Astrocyte of the cerebellum (primary cell): ENCODE results near the gene ZNF536.
A peak's percentile ranks its signal among the peaks of the same experiment; 100 is the strongest.

ENCODE experiments used
- DNase-seq: peaks from one replicate; pipeline ENCODE4 v3.0.0-alpha.2; 2011; ENCODE audit warnings: low read depth
- H3K4me3 ChIP-seq: 2 replicates; pipeline ENCODE4 v1.5.1; 2011; ENCODE audit warnings: mild to moderate bottlenecking, low read depth, low read length, moderate library complexity
- in situ Hi-C: cut with HindIII; loops from 2 replicates; pipeline ENCODE4 v1.10.0; 2017; ENCODE audit warnings: low sequenced_read_pairs
- TF ChIP-seq, protein P1 (sequence below): IDR thresholded peaks from 2 replicates; pipeline ENCODE4 v1.5.1; 2012; ENCODE audit warnings: low read length, low read depth, moderate library complexity, mild to moderate bottlenecking; ENCODE audit errors: missing control alignments

Gene ZNF536

GRCh38 chr19:30447553-30447870, 75.3 kb downstream of the ZNF536 start:
- TF ChIP-seq, protein P1, sequence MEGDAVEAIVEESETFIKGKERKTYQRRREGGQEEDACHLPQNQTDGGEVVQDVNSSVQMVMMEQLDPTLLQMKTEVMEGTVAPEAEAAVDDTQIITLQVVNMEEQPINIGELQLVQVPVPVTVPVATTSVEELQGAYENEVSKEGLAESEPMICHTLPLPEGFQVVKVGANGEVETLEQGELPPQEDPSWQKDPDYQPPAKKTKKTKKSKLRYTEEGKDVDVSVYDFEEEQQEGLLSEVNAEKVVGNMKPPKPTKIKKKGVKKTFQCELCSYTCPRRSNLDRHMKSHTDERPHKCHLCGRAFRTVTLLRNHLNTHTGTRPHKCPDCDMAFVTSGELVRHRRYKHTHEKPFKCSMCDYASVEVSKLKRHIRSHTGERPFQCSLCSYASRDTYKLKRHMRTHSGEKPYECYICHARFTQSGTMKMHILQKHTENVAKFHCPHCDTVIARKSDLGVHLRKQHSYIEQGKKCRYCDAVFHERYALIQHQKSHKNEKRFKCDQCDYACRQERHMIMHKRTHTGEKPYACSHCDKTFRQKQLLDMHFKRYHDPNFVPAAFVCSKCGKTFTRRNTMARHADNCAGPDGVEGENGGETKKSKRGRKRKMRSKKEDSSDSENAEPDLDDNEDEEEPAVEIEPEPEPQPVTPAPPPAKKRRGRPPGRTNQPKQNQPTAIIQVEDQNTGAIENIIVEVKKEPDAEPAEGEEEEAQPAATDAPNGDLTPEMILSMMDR: no peak
- no peak overlapping the region for H3K4me3 ChIP-seq
- no peak for DNase-seq
- in situ Hi-C loops: no loop called here

- no peak for DNase-seq
- H3K4me3 ChIP-seq: no peak overlapping the region
- TF ChIP-seq, protein P1: no peak
- in situ Hi-C loops: no loop called here
Measured at GRCh38 chr19:30448386-30449077, 76.3 kb downstream of the ZNF536 start.

GRCh38 chr19:30449078-30449590, 77.0 kb downstream of the ZNF536 start:
- TF ChIP-seq, protein P1: no peak
- no peak overlapping the region for H3K4me3 ChIP-seq
- no peak for DNase-seq
- in situ Hi-C loops: no loop called here

DNA sequence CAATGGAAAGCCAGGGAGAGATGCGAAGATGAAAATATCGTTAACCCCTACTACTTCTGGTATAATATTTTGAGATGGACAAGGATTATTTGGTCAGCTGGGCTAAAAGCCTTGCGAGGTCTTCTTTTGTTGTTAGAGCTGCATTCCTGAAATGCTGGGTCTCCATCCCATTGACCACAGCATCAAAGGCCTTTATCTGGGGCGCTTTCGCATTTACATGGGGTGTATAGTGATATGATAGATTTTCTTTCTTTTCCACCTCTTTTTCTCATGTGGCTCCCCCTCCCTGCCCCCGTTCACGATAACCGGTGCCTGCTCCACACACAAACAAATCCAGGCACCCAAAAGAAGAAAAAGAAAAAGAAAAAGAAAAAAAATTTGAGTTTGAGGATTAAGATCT, 77.5 kb downstream of the ZNF536 start:
- peak; percentile 18 for DNase-seq
- peak overlapping the region; percentile 23 for H3K4me3 ChIP-seq
- TF ChIP-seq, protein P1: no peak
- in situ Hi-C loops: no loop called here

DNA sequence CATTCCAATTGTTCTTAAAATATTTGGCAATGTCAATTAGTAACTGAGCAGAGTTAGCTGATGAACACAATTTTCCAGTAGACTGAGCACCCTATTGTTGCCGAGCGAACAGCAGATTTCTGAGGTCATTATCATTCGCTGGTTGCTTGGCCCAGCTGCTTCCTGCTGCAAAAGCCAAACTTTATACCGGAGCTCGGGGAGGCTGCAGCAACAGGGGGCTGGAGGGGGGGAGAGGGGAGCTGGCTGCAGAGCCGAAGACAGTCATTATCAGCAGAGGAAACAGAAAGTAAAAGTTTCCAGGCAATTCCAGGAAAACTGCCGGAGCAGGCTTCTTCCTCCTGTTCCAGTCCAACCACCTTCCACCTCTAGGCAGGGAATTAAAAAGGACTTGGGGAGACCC, 77.9 kb downstream of the ZNF536 start:
- peak overlapping the region; percentile 23 for H3K4me3 ChIP-seq
- TF ChIP-seq, protein P1: no peak
- in situ Hi-C loops: no loop called here
- peak; percentile 81 for DNase-seq

- TF ChIP-seq, protein P1: no peak
- no peak for DNase-seq
- in situ Hi-C loops: no loop called here
- peak overlapping the region; percentile 23 for H3K4me3 ChIP-seq
Measured at GRCh38 chr19:30450835-30451321, 78.7 kb downstream of the ZNF536 start.
